ENCODE measurements around the gene CUX1.

CUX1 gene

DNA sequence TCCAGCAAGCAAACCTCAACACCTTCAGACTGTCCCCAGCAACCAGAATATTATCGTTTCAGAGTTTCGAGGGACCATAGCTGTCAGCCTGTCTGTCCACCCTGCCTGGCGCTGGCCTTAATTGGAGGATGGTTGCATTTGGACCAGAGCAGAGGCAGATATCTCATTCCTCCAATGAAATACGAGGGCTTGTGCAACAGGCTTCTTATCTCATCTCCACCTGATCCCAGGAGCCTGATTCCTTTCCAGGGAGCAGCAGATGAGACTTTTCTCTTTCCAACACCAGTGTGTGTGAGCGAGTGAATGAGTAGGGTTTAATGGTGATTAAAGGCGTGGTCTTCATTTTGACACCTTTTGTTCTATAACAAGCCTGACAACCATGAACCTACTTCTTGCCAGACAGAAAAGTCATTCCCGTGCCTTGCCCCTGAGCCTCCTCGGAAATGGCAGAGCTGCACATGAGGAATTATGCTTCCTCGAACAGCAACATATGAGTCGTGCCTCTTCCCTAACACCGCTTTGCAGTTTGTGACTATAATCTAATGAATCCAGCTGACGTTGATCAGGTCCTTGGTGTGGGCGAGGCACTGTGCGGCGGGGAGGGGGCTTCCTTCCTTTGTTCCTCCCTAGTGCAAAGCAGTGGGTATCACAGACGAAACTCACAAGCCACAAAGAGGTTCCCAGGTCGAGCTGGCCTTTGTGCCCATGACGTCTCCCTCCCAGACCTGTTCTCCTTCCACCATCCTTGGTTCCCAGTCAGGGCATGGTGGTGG lies 147.4 kb downstream of the CUX1 start:
- FAIRE-seq: no peak

DNA sequence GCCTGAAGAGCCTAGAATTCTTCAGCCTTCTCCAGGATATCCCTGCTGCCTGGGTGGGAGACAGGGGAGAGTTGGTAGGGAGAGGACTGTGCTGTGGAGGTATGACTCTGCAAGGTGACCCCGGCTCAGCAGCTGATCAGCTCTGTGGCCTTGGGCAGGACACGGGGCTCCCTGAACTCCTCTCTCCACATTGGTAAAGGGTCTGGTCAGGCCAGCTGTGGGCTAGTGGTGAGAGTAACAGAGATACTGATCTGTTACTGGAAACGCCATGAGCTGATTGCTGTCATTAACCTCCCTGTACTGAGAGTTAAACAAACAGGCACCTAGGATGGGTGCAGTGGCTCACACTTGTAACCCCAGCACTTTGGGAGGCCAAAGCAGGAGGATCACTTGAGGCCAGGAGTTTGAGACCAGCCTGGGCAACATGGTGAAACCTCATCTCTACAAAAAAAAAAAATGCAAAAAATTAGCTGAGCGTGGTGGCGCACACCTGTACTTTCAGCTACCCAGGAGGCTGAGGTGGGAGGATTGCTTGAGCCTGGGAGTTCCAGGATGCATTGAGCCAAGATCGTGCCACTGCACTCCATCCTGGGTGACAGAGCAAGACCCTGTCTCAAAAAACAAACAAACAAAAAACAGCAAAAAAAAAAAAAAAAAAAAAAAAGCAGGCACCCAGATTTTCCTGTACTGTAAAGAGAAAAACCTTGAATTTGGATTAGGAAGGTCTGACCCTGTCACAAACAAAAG lies 151.5 kb downstream of the CUX1 start:
- DNase-seq (ENCODE audit: insufficient read length) (no peak), FAIRE-seq (no peak)
- no peak for TF ChIP-seq POLR2A (IDR thresholded peaks at IDR 0.05; ENCODE audit: low read depth, low read length)
- no peak for TF ChIP-seq TAF1 (IDR thresholded peaks at IDR 0.05; ENCODE audit: borderline replicate concordance, low read depth, low read length)
- TF ChIP-seq POLR2AphosphoS5 (IDR thresholded peaks at IDR 0.05; ENCODE audit: low read depth, low read length): no peak

More for the DNA sequence above, 147.4 kb downstream of the CUX1 start:
- no peak for TF ChIP-seq POLR2AphosphoS5 (IDR thresholded peaks at IDR 0.05; ENCODE audit: low read depth, low read length)
- no peak for TF ChIP-seq POLR2A (IDR thresholded peaks at IDR 0.05; ENCODE audit: low read depth, low read length)
- TF ChIP-seq TAF1 (IDR thresholded peaks at IDR 0.05; ENCODE audit: borderline replicate concordance, low read depth, low read length): no peak
- DNase-seq (ENCODE audit: insufficient read length): no peak

DNA sequence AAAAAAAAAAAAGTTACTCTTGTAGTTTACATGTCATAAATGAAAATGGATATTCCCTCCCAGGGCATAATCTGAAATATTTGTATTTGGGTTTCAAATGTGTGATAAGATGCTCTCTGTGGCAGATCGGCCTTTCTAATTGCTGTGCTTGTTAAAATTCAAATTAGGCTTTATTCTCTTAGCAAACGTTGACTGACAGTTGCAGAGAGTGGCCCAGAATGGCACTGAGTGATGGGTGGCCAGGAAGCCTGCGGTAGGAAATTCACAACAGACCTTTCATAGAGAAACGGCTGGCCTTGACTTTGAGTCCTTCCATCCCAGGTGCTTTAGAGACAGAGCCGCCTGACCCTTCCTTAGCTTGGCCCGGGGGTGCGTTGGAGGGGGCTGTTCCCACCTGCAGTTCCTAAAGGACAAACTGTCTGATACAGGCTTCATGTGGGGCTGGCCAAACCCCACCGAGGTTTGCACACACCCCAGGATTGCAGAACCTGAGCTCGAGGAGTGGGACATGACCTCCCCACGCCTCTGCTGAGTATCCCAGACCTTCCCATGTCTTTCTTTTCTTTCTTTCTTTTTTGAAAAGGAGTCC lies 152.7 kb downstream of the CUX1 start:
- TF ChIP-seq TAF1 (IDR thresholded peaks at IDR 0.05; ENCODE audit: borderline replicate concordance, low read depth, low read length) (no peak), POLR2A (IDR thresholded peaks at IDR 0.05; ENCODE audit: low read depth, low read length) (no peak), POLR2AphosphoS5 (IDR thresholded peaks at IDR 0.05; ENCODE audit: low read depth, low read length) (no peak)

DNA sequence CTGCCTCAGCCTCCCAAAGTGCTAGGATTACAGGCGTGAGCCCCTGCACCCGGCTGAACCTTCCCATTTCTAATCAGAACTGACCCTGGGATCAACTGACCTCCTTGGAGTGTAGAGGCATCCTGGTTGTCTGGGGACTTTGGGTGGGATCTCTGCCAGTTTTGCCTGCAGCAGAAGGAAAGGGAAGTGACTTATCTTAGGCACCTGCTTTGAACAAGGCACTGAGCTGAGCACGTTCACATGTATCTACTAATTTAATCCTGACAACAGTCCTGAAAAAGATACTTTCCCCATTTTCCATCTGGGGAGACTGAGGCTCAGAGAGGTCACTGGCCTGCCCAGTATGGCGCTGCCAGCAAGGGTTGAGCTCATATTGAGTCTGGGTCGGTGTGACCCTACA lies 153.4 kb downstream of the CUX1 start:
- FAIRE-seq: no peak
- no peak for DNase-seq (ENCODE audit: insufficient read length)
- TF ChIP-seq POLR2AphosphoS5 (IDR thresholded peaks at IDR 0.05; ENCODE audit: low read depth, low read length): no peak
- no peak for TF ChIP-seq TAF1 (IDR thresholded peaks at IDR 0.05; ENCODE audit: borderline replicate concordance, low read depth, low read length)
- no peak for TF ChIP-seq POLR2A (IDR thresholded peaks at IDR 0.05; ENCODE audit: low read depth, low read length)

More for the DNA sequence above, 152.7 kb downstream of the CUX1 start:
- no peak for DNase-seq (ENCODE audit: insufficient read length)
- FAIRE-seq: no peak

DNA sequence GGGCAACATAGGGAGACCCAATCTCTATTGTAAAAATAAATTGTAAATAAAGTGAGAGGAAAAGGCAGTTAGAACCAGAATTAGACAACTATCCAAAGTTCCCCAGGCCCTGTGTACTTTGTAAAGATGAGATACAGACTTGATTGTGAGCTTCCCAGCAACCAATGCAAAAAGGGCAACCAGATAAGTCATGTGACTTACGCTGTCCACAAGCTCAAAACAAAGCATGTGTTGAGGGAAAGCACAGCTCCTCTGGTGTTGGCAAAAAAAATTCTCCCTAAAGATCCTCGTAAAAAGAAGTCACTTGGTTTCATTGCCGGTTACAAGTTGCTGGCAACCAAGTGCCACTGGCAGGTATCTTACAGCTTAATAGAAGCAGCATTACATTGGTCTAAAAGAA lies 154.0 kb downstream of the CUX1 start:
- no peak for TF ChIP-seq POLR2A (IDR thresholded peaks at IDR 0.05; ENCODE audit: low read depth, low read length)
- TF ChIP-seq POLR2AphosphoS5 (IDR thresholded peaks at IDR 0.05; ENCODE audit: low read depth, low read length): no peak
- TF ChIP-seq TAF1 (IDR thresholded peaks at IDR 0.05; ENCODE audit: borderline replicate concordance, low read depth, low read length): no peak
- DNase-seq (ENCODE audit: insufficient read length) (no peak), FAIRE-seq (no peak)

DNA sequence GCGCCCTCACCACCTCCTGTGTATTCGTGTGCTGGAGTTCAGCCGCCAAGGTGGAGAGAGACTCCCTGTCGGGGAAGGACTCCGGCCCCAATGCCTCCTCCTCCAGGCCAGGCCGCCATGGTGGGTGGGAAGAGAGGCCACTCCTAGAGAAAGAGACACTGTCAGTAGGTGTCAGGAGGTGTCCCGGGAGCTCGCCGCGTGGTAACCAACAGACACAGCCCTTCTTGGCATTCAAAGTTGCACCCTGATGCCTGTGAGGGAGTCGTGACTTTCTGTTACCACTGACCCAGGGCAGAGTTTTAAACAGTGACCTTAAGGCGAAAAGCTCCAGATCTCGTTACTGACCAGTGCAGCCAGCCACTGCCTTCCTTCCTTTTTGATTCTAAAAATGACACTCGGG lies 155.2 kb downstream of the CUX1 start:
- DNase-seq (ENCODE audit: insufficient read length): no peak

DNA sequence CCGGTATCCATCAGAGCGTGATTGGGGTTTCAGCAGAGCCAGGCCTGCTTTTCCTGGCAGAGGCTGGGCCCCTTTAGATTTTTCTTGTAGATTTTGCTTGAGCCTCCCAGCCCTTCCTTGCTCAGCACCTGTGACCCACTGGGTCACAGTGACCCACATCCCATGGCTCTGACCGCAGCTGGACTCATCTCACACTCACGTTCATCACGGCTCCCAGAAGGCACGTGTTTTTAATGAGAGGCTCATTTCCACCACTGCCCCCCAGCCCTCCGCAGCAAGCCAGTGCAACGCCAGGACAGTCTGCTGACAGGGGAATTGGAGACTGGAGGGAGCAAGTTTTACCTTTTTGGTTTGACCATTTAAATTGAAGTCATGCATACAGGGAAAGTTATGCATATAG lies 155.7 kb downstream of the CUX1 start:
- FAIRE-seq: no peak
- no peak for TF ChIP-seq TAF1 (IDR thresholded peaks at IDR 0.05; ENCODE audit: borderline replicate concordance, low read depth, low read length)
- no peak for TF ChIP-seq POLR2A (IDR thresholded peaks at IDR 0.05; ENCODE audit: low read depth, low read length)
- no peak for TF ChIP-seq POLR2AphosphoS5 (IDR thresholded peaks at IDR 0.05; ENCODE audit: low read depth, low read length)

More for the DNA sequence above, 155.2 kb downstream of the CUX1 start:
- no peak for FAIRE-seq
- TF ChIP-seq TAF1 (IDR thresholded peaks at IDR 0.05; ENCODE audit: borderline replicate concordance, low read depth, low read length): no peak
- TF ChIP-seq POLR2AphosphoS5 (IDR thresholded peaks at IDR 0.05; ENCODE audit: low read depth, low read length): no peak
- no peak for TF ChIP-seq POLR2A (IDR thresholded peaks at IDR 0.05; ENCODE audit: low read depth, low read length)

DNA sequence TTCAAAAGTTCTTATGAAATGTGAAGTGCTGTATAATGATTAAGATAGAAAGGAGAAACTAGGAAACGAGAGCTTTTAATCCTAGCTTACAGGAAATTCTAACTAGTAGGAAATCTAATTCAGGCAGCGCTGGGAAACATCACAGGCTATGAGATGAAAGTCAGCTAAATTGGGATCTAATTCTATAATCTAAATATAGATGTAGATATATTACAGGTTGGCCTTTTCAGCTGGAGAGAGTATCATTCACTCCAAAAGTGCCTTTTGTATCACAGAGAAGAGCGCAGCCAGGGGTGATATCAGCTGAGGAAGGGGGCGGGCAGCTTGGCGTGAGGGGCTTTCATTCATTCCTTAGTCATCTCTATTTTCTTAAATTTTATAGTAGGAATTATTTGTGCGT lies 157.0 kb downstream of the CUX1 start:
- FAIRE-seq: no peak
- no peak for DNase-seq (ENCODE audit: insufficient read length)
- no peak for TF ChIP-seq POLR2A (IDR thresholded peaks at IDR 0.05; ENCODE audit: low read depth, low read length)
- no peak for TF ChIP-seq TAF1 (IDR thresholded peaks at IDR 0.05; ENCODE audit: borderline replicate concordance, low read depth, low read length)
- TF ChIP-seq POLR2AphosphoS5 (IDR thresholded peaks at IDR 0.05; ENCODE audit: low read depth, low read length): no peak

More for the DNA sequence above, 155.7 kb downstream of the CUX1 start:
- no peak for DNase-seq (ENCODE audit: insufficient read length)

DNA sequence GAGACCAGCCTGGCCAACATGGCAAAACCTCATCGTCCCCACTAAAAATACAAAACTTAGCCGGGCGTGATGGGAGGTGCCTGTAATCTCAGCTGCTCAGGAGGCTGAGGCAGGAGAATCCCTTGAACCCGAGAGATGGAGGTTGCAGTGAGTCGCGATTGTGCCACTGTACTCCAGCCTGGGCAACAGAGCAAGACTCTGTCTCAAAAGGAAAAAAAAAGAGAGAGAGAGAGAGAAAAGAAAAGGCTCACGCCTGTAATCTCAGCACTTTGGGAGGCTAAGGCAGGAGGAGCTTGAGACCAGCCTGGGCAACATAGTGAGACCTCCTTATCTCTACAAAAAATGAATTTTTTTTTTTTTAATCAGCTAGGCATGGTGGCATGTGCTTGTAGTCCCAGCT lies 157.6 kb downstream of the CUX1 start:
- TF ChIP-seq TAF1 (IDR thresholded peaks at IDR 0.05; ENCODE audit: borderline replicate concordance, low read depth, low read length): no peak
- TF ChIP-seq POLR2A (IDR thresholded peaks at IDR 0.05; ENCODE audit: low read depth, low read length): no peak
- no peak for TF ChIP-seq POLR2AphosphoS5 (IDR thresholded peaks at IDR 0.05; ENCODE audit: low read depth, low read length)
- FAIRE-seq (no peak), DNase-seq (ENCODE audit: insufficient read length) (no peak)

DNA sequence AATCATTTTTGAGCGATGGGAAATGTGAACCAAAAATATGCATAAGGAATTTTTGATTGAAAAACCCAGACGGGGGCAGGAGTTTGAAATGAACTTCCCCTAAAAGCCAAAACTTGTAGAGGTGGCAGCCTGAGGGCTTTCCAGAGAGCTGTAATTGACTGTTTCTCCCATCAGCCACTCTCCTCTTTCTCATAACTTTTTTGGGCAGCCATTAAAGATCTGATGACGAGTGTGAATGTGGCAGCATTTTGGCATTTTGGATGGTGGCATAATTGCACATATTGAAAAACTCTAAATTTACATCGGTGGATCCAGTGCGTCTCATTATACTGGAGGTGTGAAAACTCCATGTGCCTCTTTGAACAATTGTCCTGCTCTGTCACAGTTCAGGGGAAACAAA lies 159.0 kb downstream of the CUX1 start:
- no peak for DNase-seq (ENCODE audit: insufficient read length)
- no peak for FAIRE-seq
- TF ChIP-seq POLR2AphosphoS5 (IDR thresholded peaks at IDR 0.05; ENCODE audit: low read depth, low read length) (no peak), POLR2A (IDR thresholded peaks at IDR 0.05; ENCODE audit: low read depth, low read length) (no peak), TAF1 (IDR thresholded peaks at IDR 0.05; ENCODE audit: borderline replicate concordance, low read depth, low read length) (no peak)

DNA sequence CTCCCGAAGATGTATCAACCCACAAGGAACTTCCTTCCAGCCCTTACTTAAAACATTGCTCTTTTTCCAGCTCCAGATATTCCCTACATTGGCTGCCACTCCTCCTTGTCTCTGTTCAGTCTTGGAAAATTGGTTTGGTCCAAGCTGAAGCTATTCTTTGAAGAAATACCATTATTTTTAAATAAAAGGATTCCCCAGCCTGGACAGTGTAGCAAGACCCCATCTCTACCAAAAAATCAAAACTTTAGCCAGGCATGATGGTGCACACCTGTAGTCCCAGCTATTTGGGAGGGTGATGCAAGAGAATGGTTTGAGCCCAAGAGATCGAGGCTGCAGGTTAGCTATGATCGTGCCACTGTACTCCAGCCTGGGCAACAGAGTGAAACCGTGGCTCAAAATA lies 159.8 kb downstream of the CUX1 start:
- no peak for TF ChIP-seq POLR2AphosphoS5 (IDR thresholded peaks at IDR 0.05; ENCODE audit: low read depth, low read length)
- no peak for TF ChIP-seq POLR2A (IDR thresholded peaks at IDR 0.05; ENCODE audit: low read depth, low read length)
- TF ChIP-seq TAF1 (IDR thresholded peaks at IDR 0.05; ENCODE audit: borderline replicate concordance, low read depth, low read length): no peak
- FAIRE-seq (no peak), DNase-seq (ENCODE audit: insufficient read length) (no peak)

All from GM12892 (cell line).